ENCODE data around the gene ZNF555.
A peak's percentile ranks its signal among the peaks of the same experiment; 100 is the strongest.
"Not testable (repeated sequence)": the region's sequence is repeated elsewhere in the genome, so short reads cannot be mapped to it uniquely, and the experiment has no call there.

The ZNF555 gene

DNA sequence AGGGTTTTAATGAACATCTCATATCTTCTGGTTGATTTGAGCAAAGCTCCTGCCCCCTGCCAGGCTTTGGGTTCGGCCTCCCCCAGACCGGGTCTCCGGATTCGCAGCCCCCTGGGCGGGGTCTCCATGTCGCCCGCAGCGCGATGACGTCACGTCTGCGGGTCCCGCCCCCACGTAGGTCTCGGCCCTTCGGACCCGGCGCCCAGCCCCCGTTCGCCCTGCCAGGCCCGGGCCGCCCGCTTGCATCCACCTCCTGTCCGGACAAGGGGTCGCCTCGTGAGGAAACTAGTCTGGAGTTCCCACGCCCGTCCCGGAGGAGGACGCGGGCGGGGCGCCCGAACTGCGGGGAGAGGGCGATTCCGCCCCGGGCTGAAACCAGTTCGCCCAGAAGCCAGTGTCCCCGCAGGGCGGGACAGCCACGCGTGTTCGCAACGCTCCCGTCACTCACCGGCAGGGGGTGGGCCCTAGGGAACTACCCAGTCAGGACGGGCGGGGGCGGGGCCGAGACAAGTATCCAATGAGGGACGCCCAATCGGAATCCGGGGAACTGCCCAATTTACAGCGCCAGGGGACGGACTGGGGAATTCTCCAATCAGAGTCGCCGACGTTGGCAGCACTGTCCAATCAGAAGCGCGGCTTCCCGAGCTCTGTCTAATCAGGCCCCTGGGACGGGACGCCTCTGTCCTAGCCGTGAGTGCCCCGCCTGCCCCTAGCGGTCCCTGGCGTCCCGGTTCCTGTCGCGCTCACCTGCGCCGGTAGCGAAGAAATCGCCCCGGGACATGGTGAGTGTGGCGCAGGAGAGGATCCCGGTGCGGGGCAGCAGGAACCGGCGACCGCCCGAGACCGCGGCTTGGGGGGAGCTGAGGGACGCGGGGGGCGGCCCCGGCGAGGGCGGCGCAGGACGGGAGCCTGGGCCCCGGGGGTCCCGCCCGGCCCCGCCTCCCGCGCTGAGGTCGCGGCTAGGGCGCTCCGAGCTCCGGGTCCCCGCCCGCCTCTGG is at the start of gene ZNF555:
Gene ZNF555 (plus strand): TSS at position 682 of the 998 bp plus-strand sequence. CDS start 98 bp downstream, at position 780.
- DNase-seq, result peak; percentile 98

DNA sequence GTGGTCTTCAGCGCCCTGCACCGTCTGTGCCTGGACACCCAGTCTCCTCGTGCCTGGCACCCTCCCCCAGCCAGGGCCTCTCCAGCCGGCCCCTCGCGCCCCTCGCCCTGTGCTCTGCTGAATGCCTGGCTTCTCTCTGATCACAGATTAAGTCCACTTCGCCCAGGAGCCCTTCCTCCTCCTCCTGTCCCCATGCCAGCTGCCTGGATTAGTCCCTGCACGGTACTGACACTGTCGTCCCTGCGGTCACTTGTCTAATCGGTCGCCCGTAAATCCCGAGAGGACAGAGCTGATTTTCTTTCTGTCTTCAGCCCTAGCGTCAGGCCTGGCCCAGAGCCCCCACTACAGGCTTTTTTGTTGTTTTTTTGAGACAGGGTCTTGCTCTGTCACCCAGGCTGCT is 49.4 kb upstream of the ZNF555 start:
- DNase-seq, result peak; percentile 36

DNA sequence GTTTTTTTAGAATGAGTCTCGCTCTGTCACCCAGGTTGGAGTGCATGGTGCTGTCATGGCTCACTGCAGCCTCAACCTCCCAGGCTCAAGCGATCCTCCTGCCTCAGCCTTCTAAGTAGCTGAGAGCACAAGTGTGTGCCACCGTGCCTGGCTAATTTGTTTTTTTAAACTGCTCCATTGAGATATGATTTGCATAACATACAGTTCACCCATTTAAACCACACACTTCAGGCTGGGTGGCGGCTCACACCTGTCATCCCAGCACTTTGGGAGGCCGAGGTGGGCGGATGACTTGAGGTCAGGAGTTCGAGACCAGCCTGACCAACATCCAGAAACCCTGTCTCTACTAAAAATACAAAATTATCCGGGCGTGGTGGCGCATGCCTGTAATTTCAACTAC is 48.6 kb upstream of the ZNF555 start:
- not testable (repeated sequence) for DNase-seq

DNA sequence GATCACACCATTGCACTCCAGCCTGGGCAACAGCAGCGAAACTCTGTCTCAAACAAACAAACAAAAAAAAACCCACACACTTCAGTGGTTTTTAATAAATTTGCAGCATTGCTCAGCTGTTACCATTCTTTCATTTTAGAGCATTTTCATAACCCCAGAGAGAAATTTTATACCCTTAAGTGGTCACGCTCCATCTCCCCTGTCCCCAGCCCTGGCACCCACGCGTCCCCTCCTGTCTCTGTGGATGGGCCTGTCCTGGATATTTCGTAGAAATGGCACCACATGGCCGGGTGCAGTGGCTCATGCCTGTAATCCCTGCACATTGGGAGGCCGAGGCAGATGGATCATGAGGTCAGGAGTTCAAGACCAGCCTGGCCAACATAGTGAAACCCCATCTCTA is 48.1 kb upstream of the ZNF555 start:
- peak; percentile 18 for DNase-seq

DNA sequence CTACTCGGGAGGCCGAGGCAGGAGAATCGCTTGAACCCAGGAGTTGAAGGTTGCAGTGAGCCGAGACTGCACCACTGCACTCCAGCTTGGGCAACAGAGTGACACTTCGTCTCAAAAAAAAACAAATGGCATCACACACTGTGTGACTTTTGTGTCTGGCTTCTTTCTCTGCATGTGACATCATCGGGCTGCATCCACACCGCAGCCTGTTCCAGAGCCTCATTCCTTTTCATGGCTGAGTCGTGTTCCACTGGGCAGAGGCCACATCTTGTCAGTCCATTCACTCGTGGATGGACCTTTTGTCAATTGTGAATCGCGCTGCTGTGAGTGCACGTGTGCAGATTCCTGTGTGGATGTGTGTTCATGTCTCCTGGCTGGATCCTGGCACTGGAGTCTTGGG is 47.7 kb upstream of the ZNF555 start:
- DNase-seq, result no peak

DNA sequence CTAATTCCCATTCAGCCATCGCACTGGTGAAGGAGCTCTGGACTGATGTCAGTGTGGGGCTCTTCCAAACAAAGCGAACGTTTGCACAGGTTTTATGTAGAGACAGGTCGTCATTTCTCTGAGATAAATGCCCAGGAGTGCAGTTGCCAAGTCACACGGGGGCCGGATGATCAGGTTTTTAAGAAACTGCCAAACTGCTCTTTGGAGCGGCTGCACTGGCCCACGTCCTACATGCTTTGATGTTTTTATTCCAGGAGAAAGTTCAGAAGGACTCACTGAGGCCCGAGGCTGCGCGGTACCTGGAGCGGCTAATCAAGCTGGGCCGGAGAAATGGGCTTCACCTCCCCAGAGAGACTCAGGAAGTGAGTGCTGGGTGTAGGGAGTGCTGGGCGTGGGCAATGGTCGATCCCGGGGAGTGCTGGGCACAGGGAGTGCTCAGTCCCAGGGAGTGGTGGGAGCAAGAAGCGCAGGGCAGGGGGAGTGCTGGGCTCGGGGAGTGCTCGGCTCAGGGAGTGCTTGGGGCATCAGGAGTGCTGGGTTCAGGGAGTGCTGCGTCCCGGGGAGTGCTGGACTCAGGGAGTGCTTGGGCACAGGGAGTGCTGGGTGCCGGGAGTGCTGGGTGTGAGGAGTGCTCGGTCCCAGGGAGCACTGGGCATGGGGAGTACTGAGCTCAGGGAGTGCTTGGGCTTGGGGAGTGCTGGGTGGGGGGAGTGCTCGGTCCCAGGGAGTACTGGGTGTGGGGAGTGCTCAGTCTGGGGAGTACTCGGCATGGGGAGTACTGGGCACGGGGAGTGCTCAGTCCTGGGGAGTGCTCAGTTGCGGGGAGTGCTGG is 45.2 kb upstream of the ZNF555 start:
- no peak for DNase-seq

DNA sequence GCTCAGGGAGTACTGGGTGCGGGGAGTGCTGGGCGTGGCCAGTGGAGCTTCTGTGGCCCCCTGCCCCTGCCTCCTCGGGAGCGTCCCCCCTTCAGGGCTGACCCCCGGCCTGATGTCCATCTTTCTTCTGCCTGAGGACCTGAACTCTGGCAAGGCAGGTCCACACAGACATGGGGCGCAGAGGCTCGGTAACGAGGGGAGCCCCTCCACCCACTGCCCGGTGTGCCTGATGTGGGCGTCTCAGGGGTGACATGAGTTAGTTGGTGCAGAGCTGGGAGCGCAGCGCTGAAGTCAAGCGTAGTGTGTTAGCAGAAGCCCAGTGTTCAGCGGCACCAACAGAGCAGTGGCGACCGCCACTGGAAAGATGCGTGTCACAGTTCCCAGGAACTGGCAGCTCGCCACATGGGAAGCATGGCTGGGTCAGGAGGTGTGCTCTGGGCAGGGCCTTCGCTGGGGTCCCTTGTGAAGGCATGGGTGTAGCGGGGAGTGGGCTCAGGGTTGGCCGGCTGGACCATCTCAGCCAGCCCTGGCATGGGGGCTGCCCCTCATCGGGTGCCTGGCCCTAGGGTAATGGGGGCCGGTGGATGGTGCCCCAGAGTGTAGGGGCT is 44.5 kb upstream of the ZNF555 start:
- DNase-seq, result no peak

DNA sequence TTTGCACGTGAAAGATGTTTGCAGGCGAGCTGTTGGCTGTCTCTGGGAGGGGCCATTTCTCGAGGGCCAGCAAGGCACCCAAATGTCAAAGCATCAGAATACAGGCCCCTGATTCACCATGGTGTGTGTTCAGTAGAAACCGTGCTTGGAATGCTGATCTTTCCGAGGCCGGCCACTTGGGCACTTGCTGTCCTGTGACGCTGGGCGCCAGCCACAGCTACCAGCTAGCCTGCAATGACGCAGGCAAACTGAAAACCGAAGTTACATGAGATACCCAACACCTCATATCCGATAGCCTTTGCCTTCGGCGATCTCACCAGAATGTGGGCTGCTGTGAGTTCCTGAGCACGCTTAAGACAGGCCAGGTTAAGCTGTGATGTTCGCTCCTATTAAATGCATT is 44.0 kb upstream of the ZNF555 start:
- DNase-seq, result no peak

DNA sequence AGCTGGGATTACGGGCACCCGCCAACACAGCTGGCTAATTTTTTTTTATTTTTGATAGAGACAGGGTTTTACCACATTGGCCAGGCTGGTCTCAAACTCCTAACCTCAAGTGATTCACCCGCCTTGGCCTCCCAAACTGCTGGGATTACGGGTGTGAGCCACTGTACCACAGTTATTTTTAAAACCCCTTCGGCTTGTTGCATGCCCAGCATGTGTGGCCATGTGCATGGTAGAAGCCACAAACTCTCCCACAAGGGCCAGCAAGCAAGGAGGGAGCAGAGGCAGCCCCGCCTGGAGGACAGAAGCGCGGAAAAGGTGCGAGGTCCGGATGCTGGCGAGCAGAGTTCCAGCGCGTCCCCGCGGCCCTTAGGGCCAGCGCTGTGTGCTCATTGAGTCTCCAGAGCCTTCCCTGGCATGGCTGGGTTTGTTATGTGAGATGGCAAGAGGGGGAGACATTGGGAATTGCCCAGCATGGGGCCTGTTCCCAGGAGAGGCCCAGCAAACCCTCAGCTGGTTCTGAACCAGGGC is 43.1 kb upstream of the ZNF555 start:
- DNase-seq, result no peak

DNA sequence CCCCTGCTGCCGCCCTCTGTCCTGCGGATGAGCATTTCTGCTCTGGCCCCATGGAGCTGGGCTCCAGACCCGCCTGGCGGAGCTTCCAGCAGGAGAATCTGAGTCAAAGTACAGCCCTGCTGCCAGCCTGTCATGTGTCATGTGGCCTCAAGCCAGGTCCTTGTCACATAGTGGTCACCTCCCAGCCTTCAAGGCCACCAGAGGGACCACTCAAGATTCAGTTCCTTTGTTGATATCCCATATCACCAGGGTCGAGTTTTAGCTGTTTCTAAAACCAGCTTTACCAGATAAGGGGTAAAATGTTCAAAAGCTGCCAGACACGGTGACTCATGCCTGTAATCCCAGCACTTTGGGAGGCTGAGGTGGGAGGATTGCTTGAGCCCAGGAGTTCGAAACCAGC is 42.5 kb upstream of the ZNF555 start:
- no peak for DNase-seq

DNA sequence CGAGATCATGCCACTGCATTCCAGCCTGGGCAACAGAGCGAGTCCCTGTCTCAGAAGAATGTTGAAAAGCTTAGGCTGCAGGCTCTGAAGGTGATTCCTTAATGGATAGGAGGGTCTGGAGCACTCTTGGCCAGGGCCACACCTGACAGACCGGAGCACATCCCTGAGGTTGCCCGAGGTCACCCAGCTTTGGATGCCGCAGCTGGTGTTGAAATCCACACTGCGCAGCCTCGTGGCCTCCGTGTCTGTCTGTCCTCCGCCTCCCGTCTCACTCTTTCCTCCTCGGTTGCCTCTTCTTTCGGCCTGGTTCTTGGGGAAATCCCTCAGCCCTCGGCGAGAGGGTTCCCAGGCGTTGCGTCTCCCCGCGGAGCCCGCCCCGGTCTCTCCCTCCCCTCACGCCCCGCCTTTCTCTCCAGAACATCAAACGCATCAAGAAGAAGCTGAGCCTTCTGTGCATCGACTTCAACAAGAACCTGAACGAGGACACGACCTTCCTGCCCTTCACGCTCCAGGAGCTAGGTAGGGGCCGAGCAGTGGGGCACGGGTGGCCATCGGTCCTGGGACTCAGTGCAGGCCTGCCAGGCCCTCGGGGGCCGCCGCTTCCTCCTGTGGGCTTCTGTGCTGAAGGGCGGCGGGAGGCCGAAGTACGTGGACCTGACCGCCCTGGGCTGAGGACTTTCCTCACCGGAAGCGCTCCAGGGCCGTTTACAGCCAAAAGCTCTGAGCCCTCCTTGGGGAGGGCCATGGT is 41.8 kb upstream of the ZNF555 start:
- no peak for DNase-seq

DNA sequence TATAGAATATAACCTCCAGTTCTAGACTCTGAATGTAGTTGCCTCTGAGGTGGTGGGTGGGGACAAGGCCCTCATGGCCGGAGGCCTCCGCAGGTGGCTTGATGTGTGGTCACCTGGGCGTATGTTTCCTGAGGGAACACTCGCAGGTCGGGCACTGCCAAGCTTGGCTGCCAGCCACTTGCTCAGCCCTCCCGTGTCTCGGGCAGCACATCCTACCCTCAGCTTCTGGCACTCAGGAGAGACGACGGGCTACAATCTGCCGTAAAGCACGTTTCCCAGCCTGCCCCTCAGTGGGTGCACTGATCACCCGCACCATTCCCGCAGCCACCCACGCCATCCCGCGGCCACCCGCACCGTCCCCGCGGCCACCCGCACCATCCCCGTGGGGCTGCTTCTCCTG is 40.8 kb upstream of the ZNF555 start:
- DNase-seq, result no peak

DNA sequence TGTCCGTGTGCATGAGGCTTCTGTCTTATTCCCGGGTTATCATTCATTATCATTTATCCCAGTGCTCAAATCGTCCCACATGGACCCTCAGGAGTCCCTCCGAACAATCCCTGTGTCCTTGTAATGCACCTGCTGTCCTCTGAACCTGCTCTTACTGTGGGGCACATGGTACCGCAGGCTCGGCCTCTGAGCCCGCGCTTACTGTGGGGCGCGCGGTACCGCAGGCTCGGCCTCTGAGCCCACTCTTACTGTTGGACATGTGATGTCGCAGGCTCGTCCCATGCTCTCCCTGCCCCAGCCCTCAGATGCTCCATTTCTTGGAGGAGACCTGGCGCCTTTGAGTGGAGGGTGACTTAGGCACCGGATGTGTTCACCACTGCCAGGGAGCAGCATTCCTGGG is 38.4 kb upstream of the ZNF555 start:
- no peak for DNase-seq

DNA sequence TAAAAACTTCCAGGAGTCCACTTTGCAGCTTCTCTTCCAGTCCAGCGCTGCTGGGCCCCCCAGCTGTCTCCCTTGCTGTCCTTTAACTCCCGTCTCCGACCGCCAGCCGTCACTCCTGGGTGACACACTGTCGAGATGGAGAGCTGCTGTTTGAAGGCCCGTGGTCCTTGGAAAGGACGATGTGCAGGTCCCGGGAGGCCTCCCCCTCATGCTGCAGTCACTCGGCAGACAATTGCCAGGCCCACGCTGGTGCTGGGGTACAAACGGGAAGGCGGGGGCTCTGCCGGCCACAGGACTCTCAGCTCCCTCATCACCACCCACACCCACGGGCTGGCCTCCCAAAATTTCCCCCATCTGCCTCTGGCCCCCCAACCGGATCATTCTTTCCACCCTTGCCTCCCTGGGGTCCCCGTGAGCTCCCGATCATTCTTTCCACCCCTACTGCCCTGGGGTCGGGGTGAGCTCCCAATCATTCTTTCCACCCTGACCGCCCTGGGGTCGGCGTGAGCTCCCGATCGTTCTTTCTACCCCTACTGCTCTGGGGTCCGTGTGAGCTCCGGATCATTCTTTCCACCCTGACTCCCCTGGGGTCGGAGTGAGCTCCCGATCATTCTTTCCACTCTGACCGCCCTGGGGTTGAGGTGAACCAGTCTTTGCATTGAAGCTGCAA is 37.7 kb upstream of the ZNF555 start:
- DNase-seq, result no peak

DNA sequence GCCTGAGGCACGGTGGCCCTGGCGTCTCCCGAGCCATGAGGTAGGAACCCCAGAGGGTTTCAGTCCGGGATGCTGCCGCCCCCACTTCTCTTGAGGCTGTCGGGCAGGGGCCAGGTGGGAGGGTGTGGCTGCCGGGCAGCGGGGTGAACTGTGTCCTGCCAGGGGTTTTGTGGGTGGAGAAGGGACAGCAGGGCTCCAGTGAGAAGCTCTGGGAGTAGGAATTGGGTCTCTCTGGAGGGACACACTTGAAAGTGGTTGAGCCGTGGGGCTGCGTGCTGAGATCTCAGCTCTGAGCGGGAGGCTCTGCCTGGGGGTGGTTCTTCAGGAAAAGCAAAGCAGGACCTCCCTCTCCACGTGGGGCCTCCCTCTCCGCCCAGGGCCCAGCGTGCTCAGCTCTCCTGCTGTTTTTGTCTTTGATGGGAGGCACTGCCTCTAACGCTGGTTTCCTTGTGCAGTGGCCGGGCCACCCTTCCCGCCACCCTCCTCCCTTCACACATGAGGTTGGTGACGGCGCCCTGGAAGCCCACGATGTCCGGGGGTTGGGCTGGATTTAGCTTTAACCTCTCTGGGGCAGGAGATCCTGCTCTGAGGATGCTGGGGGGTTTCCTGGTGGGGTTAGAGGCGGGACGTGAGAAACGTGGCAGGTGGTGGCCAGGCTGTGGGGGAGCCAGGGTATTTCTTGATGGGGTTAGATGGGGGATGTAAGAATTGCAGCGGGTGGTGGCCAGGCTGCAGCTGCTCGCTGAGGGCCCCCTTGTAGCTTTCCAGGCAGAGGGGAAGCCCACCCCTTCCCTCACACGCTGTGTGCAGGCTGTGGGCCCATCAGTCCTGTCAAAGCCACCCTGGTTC is 36.9 kb upstream of the ZNF555 start:
- DNase-seq, result no peak

DNA sequence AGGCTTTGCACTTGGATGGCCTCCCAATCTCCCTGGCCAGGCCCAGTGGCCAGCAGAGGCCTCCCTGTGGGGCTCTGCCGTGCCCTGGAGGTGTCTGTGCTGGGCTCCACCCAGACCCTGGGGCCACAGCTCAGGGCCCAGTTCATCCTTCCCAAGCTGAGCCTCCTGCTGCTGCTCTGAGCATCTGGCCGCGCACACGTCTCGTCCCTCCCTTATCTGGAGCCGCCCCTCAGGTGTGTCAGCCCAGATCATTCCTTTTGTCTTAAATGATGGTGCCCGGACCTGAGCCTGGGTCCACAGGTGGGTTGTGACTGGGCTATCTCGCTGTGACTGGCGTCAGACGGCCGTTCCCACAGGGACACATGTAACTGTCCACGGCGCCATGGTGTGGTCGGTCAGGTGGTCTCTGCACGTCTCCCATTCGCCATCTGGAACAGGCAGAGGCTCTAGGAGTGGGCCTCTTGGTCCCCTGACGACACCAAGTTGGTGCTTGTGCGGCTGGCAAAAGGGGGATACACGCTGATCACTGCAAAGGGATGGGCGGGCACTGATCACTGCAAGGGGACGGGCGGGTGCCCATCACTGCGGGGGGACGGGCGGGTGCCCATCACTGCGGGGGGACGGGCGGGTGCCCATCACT is 35.9 kb upstream of the ZNF555 start:
- no peak for DNase-seq

DNA sequence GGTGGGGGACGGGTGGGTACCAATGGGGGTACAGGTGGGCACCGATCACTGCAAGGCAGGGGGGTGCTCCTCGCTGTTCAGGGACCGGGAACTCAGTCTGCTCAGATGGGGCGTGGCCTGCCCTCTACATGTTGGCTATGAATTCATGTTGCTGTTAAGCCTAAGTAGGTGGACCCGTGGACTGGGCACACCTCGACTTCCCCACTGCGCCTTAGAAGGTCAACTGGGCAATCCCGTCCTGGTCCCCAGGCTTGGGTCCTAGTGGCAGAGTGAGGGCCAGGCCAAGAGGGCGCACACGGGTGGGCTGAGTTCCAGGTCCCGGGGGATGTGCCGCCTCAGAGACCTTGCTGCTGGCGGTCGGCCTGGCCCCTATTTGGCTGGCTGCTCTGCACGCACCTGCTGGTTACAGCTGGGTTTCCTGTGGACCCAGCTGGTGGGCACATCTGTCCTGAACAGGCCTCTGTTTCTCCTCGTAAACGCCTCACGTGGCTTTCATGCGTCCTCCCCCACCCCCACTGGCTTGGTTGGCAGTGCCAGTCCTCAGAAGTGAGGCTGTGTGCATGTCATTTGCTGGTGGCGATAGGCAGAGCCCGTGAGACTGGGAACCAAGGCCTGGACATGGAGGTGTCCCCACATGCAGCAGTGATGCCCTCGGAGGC is 35.2 kb upstream of the ZNF555 start:
- no peak for DNase-seq

DNA sequence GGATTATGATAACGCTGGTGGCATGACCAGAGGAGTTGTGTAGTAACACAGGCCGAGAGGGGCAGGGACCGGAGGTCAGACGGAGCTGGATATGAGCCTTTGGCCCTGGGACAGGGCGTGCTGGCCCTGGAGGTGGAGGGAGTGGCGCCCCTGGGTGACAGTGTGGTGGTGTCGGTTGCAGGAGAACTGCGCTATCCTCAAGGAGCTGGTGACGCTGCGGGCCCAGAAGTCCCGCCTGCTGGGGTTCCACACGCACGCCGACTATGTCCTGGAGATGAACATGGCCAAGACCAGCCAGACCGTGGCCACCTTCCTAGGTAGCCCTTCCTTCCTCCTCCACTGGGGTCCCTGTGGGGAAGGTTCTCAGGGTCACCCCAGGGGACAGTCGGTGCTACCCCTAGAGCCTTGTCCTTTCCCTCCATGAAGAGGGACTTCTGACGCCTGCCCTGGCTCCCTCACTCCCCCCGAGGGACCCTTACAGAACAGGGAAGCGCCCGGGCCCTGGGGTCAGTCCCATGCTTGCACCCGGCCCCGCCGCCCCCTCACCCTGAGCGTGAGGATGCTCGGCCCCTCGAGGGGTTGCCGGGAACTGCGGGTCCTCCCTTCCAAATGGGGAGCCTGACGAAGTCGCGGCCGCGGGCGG is 34.4 kb upstream of the ZNF555 start:
- no peak for DNase-seq

All from DMS79 treated with DMSO at 0.1 percent for 48 hours (cell line).